AG04450 (cell line): ENCODE measurements around the gene BID. TPM values are rescaled to one million over a fixed set of nuclear protein-coding genes. Genes with fewer than 3 reads are reported as not detected.

ENCODE experiments used
- CTCF ChIA-PET: fragments of 300-600, 350-600 bp; formaldehyde crosslinking; extraction: SDS; loops from one replicate; lab custom pipeline; 2022; ENCODE audit warnings: antibody characterized with exemption, inconsistent platforms; lab: Charles Lee
- POLR2A ChIA-PET: fragments of 350-600 bp; formaldehyde crosslinking; extraction: SDS; loops from one replicate; lab custom pipeline; 2021; ENCODE audit warnings: antibody characterized with exemption, inconsistent platforms; lab: Yijun Ruan, JAX
- DNase-seq: peaks from one replicate; pipeline ENCODE4 v3.0.0-alpha.2; 2011; ENCODE audit warnings: low read depth, low spot score
- H3K27ac ChIP-seq: one replicate; pipeline ENCODE4 v1.5.1; 2012; ENCODE audit warnings: low read depth, low read length, control low read depth
- H3K27me3 ChIP-seq: one replicate; pipeline ENCODE4 v1.6.0; 2012; ENCODE audit warnings: low read length; ENCODE audit not compliant: control insufficient read depth, insufficient read depth
- H3K4me3 ChIP-seq: 2 replicates; pipeline ENCODE4 v1.5.1; 2011; ENCODE audit warnings: mild to moderate bottlenecking, low read depth, low read length, control low read depth
- H3K9me3 ChIP-seq: 2 replicates; pipeline ENCODE4 v1.5.1; 2012; ENCODE audit warnings: low read length; ENCODE audit not compliant: control insufficient read depth, insufficient read depth
- CTCF ChIP-seq: IDR thresholded peaks from 2 replicates; pipeline ENCODE4 v1.5.1; 2011; ENCODE audit warnings: low read depth, low read length, control low read depth, inconsistent platforms
- polyA plus RNA-seq: library from polyadenylated mRNA; depleted of rRNA; stranded (reverse); fragments of >200 nt; gene quantifications from 2 replicates; pipeline ENCODE4 v1.2.3, GENCODE V29; 2011

BID gene
- polyA plus RNA-seq, 1 experiment = 65.3 TPM

- no peaks in the 10 kb centered on the region for H3K9me3 ChIP-seq
- CTCF ChIA-PET = interaction anchor here (1.2 to 2.4 kb wide), 2 partner anchors 31 to 214 kb away, joined by 6 to 30 read pairs; no protein-coding TSS in a partner anchor
- TF ChIP-seq CTCF = no peak
- DNase-seq = no peak
- no peaks in the 10 kb centered on the region for H3K27me3 ChIP-seq
- POLR2A ChIA-PET = interaction anchor here (0.8 kb wide), 2 partner anchors 13 to 30 kb away, joined by 3 to 4 read pairs; no protein-coding TSS in a partner anchor
- no peak overlapping the region for H3K27ac ChIP-seq
- H3K4me3 ChIP-seq = peak overlapping the region; percentile 73
These were observed 1.2 kb downstream of the BID start for GRCh38 chr22:17772958-17773605.

- Histone ChIP-seq H3K27ac (no peak overlapping the region), H3K4me3 (peak overlapping the region; percentile 73), H3K9me3 (no peaks in the 10 kb centered on the region), H3K27me3 (no peaks in the 10 kb centered on the region)
- no peak for DNase-seq
- TF ChIP-seq CTCF = no peak
- ChIA-PET CTCF (interaction anchor here (2.4 kb wide), 1 partner anchor 30 kb away, joined by 30 read pairs; no protein-coding TSS in a partner anchor), POLR2A (interaction anchor here (0.8 kb wide), 1 partner anchor 12 kb away, joined by 3 read pairs; no protein-coding TSS in a partner anchor)
These were observed 1.9 kb downstream of the BID start for GRCh38 chr22:17772249-17772957.

GRCh38 chr22:17770180-17771077, 3.8 kb downstream of the BID start:
- no peak for TF ChIP-seq CTCF
- ChIA-PET POLR2A (no interaction called here), CTCF (no interaction called here)
- no peak for DNase-seq
- Histone ChIP-seq H3K27me3 (no peaks in the 10 kb centered on the region), H3K9me3 (no peaks in the 10 kb centered on the region), H3K27ac (no peak overlapping the region), H3K4me3 (no peak overlapping the region)

- Histone ChIP-seq H3K9me3 (no peaks in the 10 kb centered on the region), H3K27me3 (no peaks in the 10 kb centered on the region), H3K27ac (no peak overlapping the region), H3K4me3 (no peak overlapping the region)
- no peak for DNase-seq
- ChIA-PET CTCF (no interaction called here), POLR2A (no interaction called here)
- TF ChIP-seq CTCF = no peak
These were observed 4.6 kb downstream of the BID start for GRCh38 chr22:17769716-17770082.
